ENCODE results near the gene CERS6. TPM values are rescaled to one million over a fixed set of nuclear protein-coding genes. Genes with fewer than 3 reads are reported as not detected.

CERS6 gene
- total RNA-seq, 1 donor: 23.9 TPM

DNA sequence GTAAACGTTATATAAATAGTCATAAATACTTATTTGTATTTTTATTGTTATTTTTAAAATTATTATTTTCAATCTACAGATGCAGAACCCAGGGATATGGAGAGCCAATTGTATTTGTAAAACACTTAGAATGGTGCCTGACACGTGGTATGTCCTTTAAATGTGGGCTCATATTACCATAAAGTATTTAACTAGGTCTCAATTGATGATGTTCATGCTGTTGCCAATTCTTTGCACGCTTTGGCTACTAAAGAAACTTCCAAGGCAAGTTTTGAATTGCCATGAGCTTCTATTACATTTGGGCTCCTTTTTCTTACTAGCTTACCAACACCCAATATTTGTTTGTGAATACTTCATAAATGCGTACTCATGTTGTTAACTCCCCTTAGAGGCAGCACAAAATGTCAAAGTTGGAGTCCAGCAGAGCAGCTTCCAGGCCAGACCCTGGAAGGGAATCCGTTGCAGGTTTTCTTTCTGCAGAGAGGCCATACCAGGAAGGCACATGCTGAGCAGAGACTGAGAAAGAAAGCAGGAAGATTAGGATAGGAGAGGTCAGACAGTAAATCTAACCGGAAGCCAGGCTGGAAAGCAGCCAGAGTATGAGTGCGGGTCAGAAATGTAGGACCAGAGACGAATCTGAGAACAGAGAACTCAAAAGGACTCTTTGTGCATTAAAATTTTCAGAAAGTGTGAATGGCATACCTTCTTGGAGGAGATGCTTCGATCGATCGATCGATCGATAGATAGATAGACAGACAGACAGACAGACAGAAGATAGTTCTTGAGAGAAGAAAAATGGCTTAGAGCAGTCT lies 342.2 kb downstream of the CERS6 start:
- H3K27ac ChIP-seq (ENCODE audit: low read depth, low read length): no peak overlapping the region
- DNase-seq (ENCODE audit: insufficient read length, low spot score, missing footprints): no peak
- TF ChIP-seq, protein P1, sequence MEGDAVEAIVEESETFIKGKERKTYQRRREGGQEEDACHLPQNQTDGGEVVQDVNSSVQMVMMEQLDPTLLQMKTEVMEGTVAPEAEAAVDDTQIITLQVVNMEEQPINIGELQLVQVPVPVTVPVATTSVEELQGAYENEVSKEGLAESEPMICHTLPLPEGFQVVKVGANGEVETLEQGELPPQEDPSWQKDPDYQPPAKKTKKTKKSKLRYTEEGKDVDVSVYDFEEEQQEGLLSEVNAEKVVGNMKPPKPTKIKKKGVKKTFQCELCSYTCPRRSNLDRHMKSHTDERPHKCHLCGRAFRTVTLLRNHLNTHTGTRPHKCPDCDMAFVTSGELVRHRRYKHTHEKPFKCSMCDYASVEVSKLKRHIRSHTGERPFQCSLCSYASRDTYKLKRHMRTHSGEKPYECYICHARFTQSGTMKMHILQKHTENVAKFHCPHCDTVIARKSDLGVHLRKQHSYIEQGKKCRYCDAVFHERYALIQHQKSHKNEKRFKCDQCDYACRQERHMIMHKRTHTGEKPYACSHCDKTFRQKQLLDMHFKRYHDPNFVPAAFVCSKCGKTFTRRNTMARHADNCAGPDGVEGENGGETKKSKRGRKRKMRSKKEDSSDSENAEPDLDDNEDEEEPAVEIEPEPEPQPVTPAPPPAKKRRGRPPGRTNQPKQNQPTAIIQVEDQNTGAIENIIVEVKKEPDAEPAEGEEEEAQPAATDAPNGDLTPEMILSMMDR (IDR thresholded peaks at IDR 0.05; ENCODE audit: extremely low read depth, low read depth, low read length): no peak
- H3K27me3 ChIP-seq (ENCODE audit: insufficient read depth, low read length): no peaks in the 10 kb centered on the region
- no peak overlapping the region for H3K4me3 ChIP-seq (ENCODE audit: insufficient read depth, low read length)
- H3K79me2 ChIP-seq (ENCODE audit: insufficient read depth, low read length): no peaks in the 10 kb centered on the region
- H2AFZ ChIP-seq (ENCODE audit: low read length): no peak overlapping the region
- no peaks in the 10 kb centered on the region for H3K9me3 ChIP-seq (ENCODE audit: low read depth, low read length)
- H3K4me2 ChIP-seq (ENCODE audit: insufficient read depth, low read length): no peak overlapping the region
- no peaks in the 10 kb centered on the region for H4K20me1 ChIP-seq (ENCODE audit: insufficient read depth, low read length)
- H3K4me1 ChIP-seq (ENCODE audit: insufficient read depth, low read length): peaks cover 11% of the 10 kb centered on the region
- H3K36me3 ChIP-seq (ENCODE audit: insufficient read depth, low read length): no peaks in the 10 kb centered on the region

DNA sequence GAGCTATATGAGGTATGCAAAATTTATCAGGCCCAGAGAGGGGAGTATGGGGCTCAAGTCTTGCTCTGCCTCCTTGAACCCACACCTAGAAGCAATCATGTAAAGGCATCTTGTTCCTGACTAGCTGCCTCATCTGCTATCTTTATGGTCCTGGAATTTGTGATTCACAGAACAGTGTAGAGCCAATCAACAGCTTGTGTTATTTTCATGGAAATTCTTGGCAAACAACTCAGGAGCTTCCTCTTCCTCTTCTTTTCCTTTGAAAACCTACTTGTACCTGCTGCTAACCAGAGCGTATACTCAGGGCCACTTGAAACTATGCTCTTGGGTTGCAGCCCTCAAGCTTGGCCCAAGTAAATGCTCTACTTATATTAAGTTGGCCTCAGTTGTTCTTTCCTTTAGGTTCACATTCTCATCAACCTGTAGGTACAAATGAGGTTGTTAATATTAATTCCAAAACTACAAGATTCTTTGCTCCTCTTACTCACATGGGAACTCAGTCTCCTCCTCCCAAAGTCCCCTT lies 342.9 kb downstream of the CERS6 start:
- Histone ChIP-seq H3K36me3 (ENCODE audit: insufficient read depth, low read length) (no peaks in the 10 kb centered on the region), H3K4me2 (ENCODE audit: insufficient read depth, low read length) (no peak overlapping the region), H4K20me1 (ENCODE audit: insufficient read depth, low read length) (no peaks in the 10 kb centered on the region), H3K27me3 (ENCODE audit: insufficient read depth, low read length) (no peaks in the 10 kb centered on the region), H3K27ac (ENCODE audit: low read depth, low read length) (no peak overlapping the region), H2AFZ (ENCODE audit: low read length) (no peak overlapping the region), H3K4me1 (ENCODE audit: insufficient read depth, low read length) (peaks cover 11% of the 10 kb centered on the region), H3K9me3 (ENCODE audit: low read depth, low read length) (no peaks in the 10 kb centered on the region), H3K79me2 (ENCODE audit: insufficient read depth, low read length) (no peaks in the 10 kb centered on the region), H3K4me3 (ENCODE audit: insufficient read depth, low read length) (no peak overlapping the region)
- no peak for DNase-seq (ENCODE audit: insufficient read length, low spot score, missing footprints)
- TF ChIP-seq, protein P1 (IDR thresholded peaks at IDR 0.05; ENCODE audit: extremely low read depth, low read depth, low read length): no peak

DNA sequence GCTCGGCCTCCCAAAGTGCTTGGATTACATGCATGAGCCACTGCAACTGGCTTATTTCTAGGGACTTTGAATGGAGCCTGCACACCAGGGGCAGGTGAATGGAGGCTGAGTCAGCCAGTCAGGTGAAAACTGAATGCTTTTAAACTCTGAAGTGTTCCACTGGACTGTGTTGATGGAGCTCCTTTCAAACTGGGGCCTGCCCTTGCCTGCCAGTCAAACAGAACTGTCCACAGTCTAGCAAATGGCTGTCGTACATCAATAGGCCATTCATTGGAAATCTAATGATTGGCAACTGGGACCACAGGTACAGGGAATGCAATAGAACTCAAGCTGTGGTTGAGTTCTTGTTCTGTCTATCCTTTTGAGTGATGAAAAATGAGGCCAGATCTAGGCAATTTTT lies 345.4 kb downstream of the CERS6 start:
- no peak overlapping the region for H3K27ac ChIP-seq (ENCODE audit: low read depth, low read length)
- no peaks in the 10 kb centered on the region for H3K36me3 ChIP-seq (ENCODE audit: insufficient read depth, low read length)
- no peaks in the 10 kb centered on the region for H4K20me1 ChIP-seq (ENCODE audit: insufficient read depth, low read length)
- DNase-seq (ENCODE audit: insufficient read length, low spot score, missing footprints): no peak
- no peaks in the 10 kb centered on the region for H3K79me2 ChIP-seq (ENCODE audit: insufficient read depth, low read length)
- H3K4me3 ChIP-seq (ENCODE audit: insufficient read depth, low read length): no peak overlapping the region
- H3K4me2 ChIP-seq (ENCODE audit: insufficient read depth, low read length): no peak overlapping the region
- peaks cover 11% of the 10 kb centered on the region for H3K4me1 ChIP-seq (ENCODE audit: insufficient read depth, low read length)
- no peaks in the 10 kb centered on the region for H3K27me3 ChIP-seq (ENCODE audit: insufficient read depth, low read length)
- no peaks in the 10 kb centered on the region for H3K9me3 ChIP-seq (ENCODE audit: low read depth, low read length)
- TF ChIP-seq, protein P1 (IDR thresholded peaks at IDR 0.05; ENCODE audit: extremely low read depth, low read depth, low read length): no peak
- no peak overlapping the region for H2AFZ ChIP-seq (ENCODE audit: low read length)

All from osteoblast (primary cell).